Measurements from ENCODE around the gene OR8K1. TPM values are rescaled to one million over a fixed set of nuclear protein-coding genes. Genes with fewer than 3 reads are reported as not detected.

Gene OR8K1
- total and polyA plus RNA-seq, 2 donors (not counting 3 experiments of a cell fraction or from before 2014, with no cell fraction given): not detected

- Histone ChIP-seq H3K4me3 (replicated peaks in 1 of 3; ENCODE audit: insufficient read depth in 1 of 3, low read depth in 1 of 3, low read length in 3 of 3) (no peak overlapping the region), H3K79me2 (ENCODE audit: control insufficient read depth, insufficient read depth, low read length) (no peaks in the 10 kb centered on the region), H3K4me2 (ENCODE audit: insufficient read depth, low read length) (no peak overlapping the region), H3K36me3 (ENCODE audit: control insufficient read depth in 2 of 2, extremely low read depth in 1 of 2, insufficient read depth in 2 of 2, low read length in 2 of 2) (no peaks in the 10 kb centered on the region), H4K20me1 (replicated peaks; ENCODE audit: control insufficient read depth, extremely low read depth, insufficient read depth, low read length) (no peaks in the 10 kb centered on the region), H2AFZ (ENCODE audit: low read depth, low read length) (no peak overlapping the region), H3K4me1 (ENCODE audit: control insufficient read depth, extremely low read depth, insufficient read depth, low read length) (no peaks in the 10 kb centered on the region), H3K9me3 (replicated peaks; ENCODE audit: control insufficient read depth, insufficient read depth, low read length) (peaks cover 2% of the 10 kb centered on the region), H3K9ac (replicated peaks; ENCODE audit: extremely low read depth, insufficient read depth, low read length) (no peak overlapping the region), H3K9me1 (replicated peaks; ENCODE audit: control insufficient read depth, extremely low read depth, insufficient read depth, low read length) (no peaks in the 10 kb centered on the region), H3K27me3 (ENCODE audit: control insufficient read depth in 2 of 2, insufficient read depth in 2 of 2, low read length in 2 of 2) (no peaks in the 10 kb centered on the region), H3K27ac (ENCODE audit: insufficient read depth, low read depth, low read length) (no peak overlapping the region)
- FAIRE-seq: no peak
- POLR2A ChIA-PET: no interaction called here
- intact Hi-C loops (cut with micrococcal nuclease) (no loop called here), dilution Hi-C loops (cut with MboI; ENCODE audit: extremely low pct_ligation_motif_present, low sequenced_read_pairs) (no loop called here)
- no TSS peak for BruUV-seq (replicated peaks)
- no peak for DNase-seq (ENCODE audit: low read depth, low spot score)
- CTCF ChIA-PET: no interaction called here
- TF ChIP-seq GATA2 (IDR thresholded peaks at IDR 0.05; ENCODE audit: insufficient read depth, insufficient read length, low read depth, low read length): no peak
Observed at GRCh38 chr11:56296898-56297297, 48.9 kb upstream of the OR8K1 start.

DNA sequence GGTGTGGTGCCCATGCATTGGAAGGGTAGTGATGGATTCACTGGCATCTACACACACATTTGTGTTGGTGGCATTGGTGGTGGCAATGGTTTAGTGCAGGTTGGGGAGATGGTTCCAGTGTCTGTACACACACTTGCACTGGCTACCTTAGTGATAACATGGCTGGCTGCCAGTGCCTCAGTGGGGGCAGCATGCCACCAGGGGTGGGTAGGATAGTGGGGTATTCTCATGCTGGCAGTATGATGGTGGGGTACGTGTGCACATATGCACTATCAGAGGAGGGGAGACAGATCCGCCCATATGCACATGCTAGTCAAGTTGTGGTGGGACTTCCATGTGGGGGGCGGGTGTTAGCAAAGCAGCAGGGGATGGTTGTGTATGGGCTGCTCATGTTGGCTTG is 38.0 kb upstream of the OR8K1 start:
- H3K4me1 ChIP-seq (ENCODE audit: control insufficient read depth, extremely low read depth, insufficient read depth, low read length): no peaks in the 10 kb centered on the region
- no TSS peak for BruUV-seq (replicated peaks)
- FAIRE-seq (no peak), DNase-seq (ENCODE audit: low read depth, low spot score) (no peak)
- H3K9me3 ChIP-seq (replicated peaks; ENCODE audit: control insufficient read depth, insufficient read depth, low read length): peaks cover 8% of the 10 kb centered on the region
- no peak overlapping the region for H2AFZ ChIP-seq (ENCODE audit: low read depth, low read length)
- TF ChIP-seq FOS (IDR thresholded peaks at IDR 0.05; ENCODE audit: borderline replicate concordance, insufficient read depth, low read length): no peak
- no peak for TF ChIP-seq EZH2 (IDR thresholded peaks at IDR 0.05; ENCODE audit: borderline replicate concordance, low read depth, low read length, severe bottlenecking)
- no peak for TF ChIP-seq MYC (IDR thresholded peaks at IDR 0.05; ENCODE audit: low read depth, low read length)
- no peak for TF ChIP-seq POLR2AphosphoS5 (IDR thresholded peaks at IDR 0.05; ENCODE audit: insufficient read depth, low read depth, low read length)
- TF ChIP-seq JUN (IDR thresholded peaks at IDR 0.05; ENCODE audit: borderline replicate concordance, insufficient read depth, insufficient read length, low read depth): no peak
- no peak for TF ChIP-seq GATA2 (IDR thresholded peaks at IDR 0.05; ENCODE audit: insufficient read depth, insufficient read length, low read depth, low read length)
- TF ChIP-seq CTCF (IDR thresholded peaks at IDR 0.05; ENCODE audit: extremely low read depth in 1 of 2, insufficient read depth in 1 of 2, low read depth in 1 of 2, low read length in 2 of 2): no peak
- no peak for TF ChIP-seq POLR2A (IDR thresholded peaks at IDR 0.05; ENCODE audit: low read depth, low read length)
- TF ChIP-seq, protein P1, sequence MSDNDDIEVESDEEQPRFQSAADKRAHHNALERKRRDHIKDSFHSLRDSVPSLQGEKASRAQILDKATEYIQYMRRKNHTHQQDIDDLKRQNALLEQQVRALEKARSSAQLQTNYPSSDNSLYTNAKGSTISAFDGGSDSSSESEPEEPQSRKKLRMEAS (IDR thresholded peaks at IDR 0.05; ENCODE audit: insufficient read depth, insufficient read length): no peak
- no peak overlapping the region for H3K4me2 ChIP-seq (ENCODE audit: insufficient read depth, low read length)
- ChIA-PET CTCF (no interaction called here), POLR2A (no interaction called here)
- H3K79me2 ChIP-seq (ENCODE audit: control insufficient read depth, insufficient read depth, low read length): no peaks in the 10 kb centered on the region
- no peaks in the 10 kb centered on the region for H3K27me3 ChIP-seq (ENCODE audit: control insufficient read depth in 2 of 2, insufficient read depth in 2 of 2, low read length in 2 of 2)
- H3K27ac ChIP-seq (ENCODE audit: insufficient read depth, low read depth, low read length): no peak overlapping the region
- no peaks in the 10 kb centered on the region for H3K36me3 ChIP-seq (ENCODE audit: control insufficient read depth in 2 of 2, extremely low read depth in 1 of 2, insufficient read depth in 2 of 2, low read length in 2 of 2)
- H3K9me1 ChIP-seq (replicated peaks; ENCODE audit: control insufficient read depth, extremely low read depth, insufficient read depth, low read length): no peaks in the 10 kb centered on the region
- dilution Hi-C loops (cut with MboI; ENCODE audit: extremely low pct_ligation_motif_present, low sequenced_read_pairs) (no loop called here), intact Hi-C loops (cut with micrococcal nuclease) (no loop called here)
- H3K4me3 ChIP-seq (replicated peaks in 1 of 3; ENCODE audit: insufficient read depth in 1 of 3, low read depth in 1 of 3, low read length in 3 of 3): no peak overlapping the region
- H4K20me1 ChIP-seq (replicated peaks; ENCODE audit: control insufficient read depth, extremely low read depth, insufficient read depth, low read length): no peaks in the 10 kb centered on the region
- H3K9ac ChIP-seq (replicated peaks; ENCODE audit: extremely low read depth, insufficient read depth, low read length): no peak overlapping the region
